ENCODE measurements around the gene USP15. TPM values are rescaled to one million over a fixed set of nuclear protein-coding genes. Genes with fewer than 3 reads are reported as not detected.

The USP15 gene
- total and polyA plus RNA-seq, 7 experiments from 2014 or later: 72.5 to 224 (median 175) TPM

DNA sequence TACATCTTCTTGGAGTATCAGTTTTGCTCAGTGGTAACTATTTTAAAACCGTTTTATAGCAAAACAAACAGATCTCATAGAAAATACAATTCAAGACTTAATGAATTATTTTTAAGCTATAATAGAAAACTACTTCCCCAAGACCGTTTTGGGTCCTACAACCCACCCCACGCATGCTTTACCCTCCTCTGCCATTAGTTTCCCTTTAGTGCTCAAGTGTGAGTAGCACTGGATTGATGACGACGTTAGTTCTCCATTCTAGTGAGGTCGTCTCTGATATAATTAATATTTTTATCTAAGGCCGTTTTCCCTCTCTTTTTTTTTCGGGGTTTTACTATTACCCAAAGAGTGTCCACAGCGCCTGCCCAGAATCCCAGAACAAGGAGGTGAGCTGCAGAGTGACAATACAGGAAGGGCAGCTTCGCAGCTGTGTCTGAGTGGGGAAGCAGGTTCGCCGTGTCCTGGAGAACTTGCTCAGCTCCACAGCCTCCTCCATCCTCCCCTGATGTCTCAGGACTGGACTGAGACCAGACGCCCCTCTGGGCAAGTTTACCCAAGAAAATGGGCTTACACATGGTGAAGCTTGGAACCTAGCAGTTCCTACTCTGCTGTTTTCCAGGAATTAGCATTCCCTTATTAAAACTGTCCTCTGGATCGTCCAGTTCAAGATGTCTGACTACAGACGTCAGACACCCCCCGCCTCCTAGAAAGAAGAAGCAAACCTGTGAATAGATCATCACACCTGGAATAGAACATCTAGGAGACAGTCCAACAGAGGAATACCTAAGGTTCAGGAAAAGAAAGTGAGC, 174.5 kb downstream of the USP15 start:
- peaks cover 9 to 24% (median 18%) of the 10 kb centered on the region in 7 donors for H3K4me1 Mint-ChIP-seq
- H3K27ac Mint-ChIP-seq: peak overlapping the region in 2 of 9 donors; percentile 36 to 71
- H3K27me3 ChIP-seq (ENCODE audit: control insufficient read depth in 2 of 2, insufficient read depth in 2 of 2, low read length in 2 of 2): no peaks in the 10 kb centered on the region
- H3K9me3 Mint-ChIP-seq: no peaks in the 10 kb centered on the region
- no peaks in the 10 kb centered on the region for H3K36me3 ChIP-seq (ENCODE audit: control insufficient read depth in 2 of 3, insufficient read depth in 3 of 3, low read length in 3 of 3)
- H3K4me3 ChIP-seq (ENCODE audit: low read length): peak overlapping the region; percentile 71
- no peaks in the 10 kb centered on the region for H3K36me3 Mint-ChIP-seq
- CTCF ChIA-PET: interaction anchor here (0.5 to 5.7 kb wide), 7 partner anchors 9 to 379 kb away, joined by 3 to 59 read pairs (median 4); no protein-coding TSS in a partner anchor
- POLR2A ChIA-PET: interaction anchor here (0.7 kb wide), 1 partner anchor 51 kb away, joined by 4 read pairs; no protein-coding TSS in a partner anchor
- H3K27ac ChIP-seq (ENCODE audit: low read depth, low read length): no peak overlapping the region
- H3K4me1 ChIP-seq (ENCODE audit: control insufficient read depth in 2 of 2, insufficient read depth in 2 of 2, low read length in 2 of 2): peaks cover 9 to 10% of the 10 kb centered on the region in 2 donors
- intact Hi-C loops (cut with micrococcal nuclease): loop anchor here in 1 of 2 donors (5.0 kb wide), 1 partner anchor 638 kb away; no protein-coding TSS in a partner anchor
- H3K27me3 Mint-ChIP-seq: peaks cover 23 to 73% (median 31%) of the 10 kb centered on the region in 5 donors
- H3K9me3 ChIP-seq (ENCODE audit: control insufficient read depth in 2 of 3, low read length in 3 of 3): no peaks in the 10 kb centered on the region
- H3K4me3 Mint-ChIP-seq: peak overlapping the region; percentile 79 to 93 (median 89)
- DNase-seq (no peak), ATAC-seq (peak; percentile 50)

DNA sequence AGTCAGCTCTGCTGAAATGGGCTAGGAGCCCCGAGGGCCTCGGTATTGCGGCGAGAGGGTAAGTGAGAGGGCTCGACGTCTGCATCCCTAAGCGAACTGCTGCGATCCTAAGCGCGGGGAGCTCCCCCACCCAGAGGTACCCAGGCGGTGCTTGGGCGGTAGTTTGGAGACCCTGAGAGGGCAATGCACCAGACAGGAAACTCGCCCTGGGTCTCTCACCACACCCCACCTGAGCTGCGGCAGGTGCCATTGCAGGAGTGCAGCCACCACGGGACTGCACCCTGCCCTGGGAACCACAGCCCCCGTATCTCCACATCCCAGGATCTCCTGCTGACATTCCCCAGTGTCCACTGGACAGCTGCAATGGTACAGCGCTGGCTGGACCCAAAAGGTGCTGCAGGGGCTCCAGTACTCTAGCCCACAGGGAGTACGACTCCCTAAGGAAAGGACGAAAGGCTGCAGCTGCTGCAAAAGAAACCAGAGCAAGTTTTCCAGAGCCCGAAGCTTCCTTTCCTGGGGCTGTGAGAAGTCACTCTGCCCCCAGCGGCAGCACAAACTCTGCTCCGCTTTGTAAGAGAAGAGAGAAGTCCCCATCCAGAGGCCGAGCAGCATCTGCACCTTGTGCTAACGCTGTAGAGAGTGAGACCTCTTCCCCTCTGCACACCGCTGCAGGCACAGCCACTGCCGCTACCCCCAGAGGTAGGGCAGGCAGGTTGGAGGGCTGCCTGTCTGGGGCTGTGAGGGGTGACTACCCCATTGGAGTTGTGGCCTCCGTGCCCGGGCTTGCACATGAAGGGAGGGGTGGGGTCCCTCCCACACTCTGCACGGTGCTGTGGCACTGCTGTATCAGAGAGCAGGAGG, 175.3 kb downstream of the USP15 start:
- H3K9me3 ChIP-seq (ENCODE audit: control insufficient read depth in 2 of 3, low read length in 3 of 3): no peaks in the 10 kb centered on the region
- no peaks in the 10 kb centered on the region for H3K36me3 Mint-ChIP-seq
- POLR2A ChIA-PET: interaction anchor here (0.7 kb wide), 1 partner anchor 50 kb away, joined by 4 read pairs; no protein-coding TSS in a partner anchor
- H3K4me1 Mint-ChIP-seq: peaks cover 9 to 24% (median 18%) of the 10 kb centered on the region in 7 donors
- H3K27ac Mint-ChIP-seq: peak overlapping the region in 3 of 9 donors; percentile 33 to 71 (median 36)
- ATAC-seq: peak; percentile 77
- no peaks in the 10 kb centered on the region for H3K36me3 ChIP-seq (ENCODE audit: control insufficient read depth in 2 of 3, insufficient read depth in 3 of 3, low read length in 3 of 3)
- H3K4me3 ChIP-seq (ENCODE audit: low read length): peak overlapping the region; percentile 71
- intact Hi-C loops (cut with micrococcal nuclease): loop anchor here in 1 of 2 donors (5.0 kb wide), 1 partner anchor 637 kb away; no protein-coding TSS in a partner anchor
- H3K4me3 Mint-ChIP-seq: peak overlapping the region; percentile 79 to 93 (median 89)
- CTCF ChIA-PET: interaction anchor here (0.6 to 5.7 kb wide), 6 partner anchors 8 to 378 kb away, joined by 3 to 59 read pairs (median 4); no protein-coding TSS in a partner anchor
- H3K27ac ChIP-seq (ENCODE audit: low read depth, low read length): no peak overlapping the region
- peaks cover 9 to 10% of the 10 kb centered on the region in 2 donors for H3K4me1 ChIP-seq (ENCODE audit: control insufficient read depth in 2 of 2, insufficient read depth in 2 of 2, low read length in 2 of 2)
- DNase-seq: peak; percentile 8 to 38 (median 26)
- no peaks in the 10 kb centered on the region for H3K27me3 ChIP-seq (ENCODE audit: control insufficient read depth in 2 of 2, insufficient read depth in 2 of 2, low read length in 2 of 2)
- no peaks in the 10 kb centered on the region for H3K9me3 Mint-ChIP-seq
- H3K27me3 Mint-ChIP-seq: peaks cover 19 to 67% (median 29%) of the 10 kb centered on the region in 5 donors

DNA sequence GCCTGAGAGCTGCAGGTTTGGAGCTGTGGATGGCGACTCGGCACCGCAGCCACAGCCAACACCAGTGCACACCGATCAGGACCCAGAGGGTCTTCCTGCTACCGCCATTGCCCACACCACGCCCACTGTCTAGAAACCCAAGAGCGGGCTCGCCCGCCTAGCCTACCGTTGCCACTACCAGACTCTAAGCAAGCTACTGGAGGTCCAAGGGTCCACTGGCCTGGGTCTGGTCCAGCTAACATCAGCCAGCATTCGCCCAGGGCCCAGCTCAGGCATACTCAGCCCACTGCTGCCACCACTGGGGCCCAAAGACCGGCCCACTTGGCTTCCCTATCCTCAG, 175.9 kb downstream of the USP15 start:
- H3K27ac Mint-ChIP-seq: no peak overlapping the region
- H3K36me3 ChIP-seq (ENCODE audit: control insufficient read depth in 2 of 3, insufficient read depth in 3 of 3, low read length in 3 of 3): no peaks in the 10 kb centered on the region
- no peaks in the 10 kb centered on the region for H3K27me3 ChIP-seq (ENCODE audit: control insufficient read depth in 2 of 2, insufficient read depth in 2 of 2, low read length in 2 of 2)
- DNase-seq: no peak
- peaks cover 0 to 3% (median 0%) of the 10 kb centered on the region in 11 donors for H3K9me3 Mint-ChIP-seq
- H3K4me1 ChIP-seq (ENCODE audit: control insufficient read depth in 2 of 2, insufficient read depth in 2 of 2, low read length in 2 of 2): peaks cover 9 to 10% of the 10 kb centered on the region in 2 donors
- H3K4me1 Mint-ChIP-seq: peaks cover 9 to 24% (median 18%) of the 10 kb centered on the region in 7 donors
- H3K27me3 Mint-ChIP-seq: peaks cover 16 to 64% (median 25%) of the 10 kb centered on the region in 5 donors
- peaks cover 0 to 4% (median 0%) of the 10 kb centered on the region in 5 donors for H3K36me3 Mint-ChIP-seq
- no peak overlapping the region for H3K4me3 ChIP-seq (ENCODE audit: low read length)
- no peak overlapping the region for H3K27ac ChIP-seq (ENCODE audit: low read depth, low read length)
- no peaks in the 10 kb centered on the region for H3K9me3 ChIP-seq (ENCODE audit: control insufficient read depth in 2 of 3, low read length in 3 of 3)
- CTCF ChIA-PET: interaction anchor here (2.6 to 5.7 kb wide), 3 partner anchors 30 to 377 kb away, joined by 9 to 59 read pairs (median 11); partner anchors contain the start of gene MON2
- intact Hi-C loops (cut with micrococcal nuclease): loop anchor here in 1 of 2 donors (5.0 kb wide), 1 partner anchor 636 kb away; no protein-coding TSS in a partner anchor
- POLR2A ChIA-PET: no interaction called here
- no peak for ATAC-seq
- peak overlapping the region; percentile 41 to 93 (median 89) for H3K4me3 Mint-ChIP-seq

DNA sequence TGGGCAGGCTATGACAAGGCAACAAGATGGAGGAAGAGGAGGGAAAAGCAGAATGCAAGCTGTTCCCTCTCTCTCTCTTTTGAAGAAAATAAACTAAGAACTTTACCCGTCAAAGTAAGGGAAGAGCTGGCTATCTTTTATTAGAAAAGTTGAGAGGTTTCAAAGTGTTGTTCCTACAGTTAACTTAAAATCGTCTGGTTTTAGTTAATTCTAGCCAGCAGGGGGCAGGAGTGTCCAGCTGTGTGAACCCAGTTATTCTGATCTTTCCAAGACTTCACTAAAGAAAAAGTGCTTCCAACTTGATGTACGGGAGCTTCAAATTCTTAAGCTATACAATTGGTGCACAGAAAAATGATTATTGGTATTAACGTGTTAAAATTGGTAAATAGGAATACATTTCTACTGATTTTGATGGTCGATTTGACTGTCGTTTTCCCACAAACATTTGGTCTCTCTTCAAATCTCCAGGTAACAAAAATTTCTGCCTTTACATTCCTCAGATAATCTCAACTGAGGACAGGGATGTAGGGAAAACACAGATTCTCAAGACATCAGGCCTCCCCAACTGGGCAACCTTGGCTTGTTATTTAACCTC, 178.0 kb downstream of the USP15 start:
- peaks cover 9 to 24% (median 18%) of the 10 kb centered on the region in 7 donors for H3K4me1 Mint-ChIP-seq
- H3K4me3 Mint-ChIP-seq: no peak overlapping the region
- peaks cover 0 to 4% (median 3%) of the 10 kb centered on the region in 5 donors for H3K36me3 Mint-ChIP-seq
- POLR2A ChIA-PET: no interaction called here
- Histone ChIP-seq H3K9me3 (ENCODE audit: control insufficient read depth in 2 of 3, low read length in 3 of 3) (peaks cover 0 to under 1% (median 0%) of the 10 kb centered on the region in 3 experiments), H3K27me3 (ENCODE audit: control insufficient read depth in 2 of 2, insufficient read depth in 2 of 2, low read length in 2 of 2) (no peaks in the 10 kb centered on the region), H3K36me3 (ENCODE audit: control insufficient read depth in 2 of 3, insufficient read depth in 3 of 3, low read length in 3 of 3) (no peaks in the 10 kb centered on the region), H3K4me1 (ENCODE audit: control insufficient read depth in 2 of 2, insufficient read depth in 2 of 2, low read length in 2 of 2) (peaks cover 9 to 10% of the 10 kb centered on the region in 2 donors), H3K4me3 (ENCODE audit: low read length) (no peak overlapping the region), H3K27ac (ENCODE audit: low read depth, low read length) (no peak overlapping the region)
- intact Hi-C loops (cut with micrococcal nuclease): loop anchor here (1.0 to 5.0 kb wide), 9 partner anchors 28 to 634 kb away; partner anchors contain the start of gene MON2 (in 1 of the 2)
- DNase-seq (peak in 8 of 9 donors; percentile 19 to 63 (median 42)), ATAC-seq (peak; percentile 52)
- H3K27ac Mint-ChIP-seq: no peak overlapping the region
- H3K9me3 Mint-ChIP-seq: peaks cover 0 to 24% (median 10%) of the 10 kb centered on the region in 11 donors
- H3K27me3 Mint-ChIP-seq: peaks cover 15 to 57% (median 22%) of the 10 kb centered on the region in 5 donors
- CTCF ChIA-PET: interaction anchor here (0.6 to 5.7 kb wide), 13 partner anchors 11 to 375 kb away, joined by 3 to 59 read pairs (median 4); partner anchors contain the start of gene MON2

DNA sequence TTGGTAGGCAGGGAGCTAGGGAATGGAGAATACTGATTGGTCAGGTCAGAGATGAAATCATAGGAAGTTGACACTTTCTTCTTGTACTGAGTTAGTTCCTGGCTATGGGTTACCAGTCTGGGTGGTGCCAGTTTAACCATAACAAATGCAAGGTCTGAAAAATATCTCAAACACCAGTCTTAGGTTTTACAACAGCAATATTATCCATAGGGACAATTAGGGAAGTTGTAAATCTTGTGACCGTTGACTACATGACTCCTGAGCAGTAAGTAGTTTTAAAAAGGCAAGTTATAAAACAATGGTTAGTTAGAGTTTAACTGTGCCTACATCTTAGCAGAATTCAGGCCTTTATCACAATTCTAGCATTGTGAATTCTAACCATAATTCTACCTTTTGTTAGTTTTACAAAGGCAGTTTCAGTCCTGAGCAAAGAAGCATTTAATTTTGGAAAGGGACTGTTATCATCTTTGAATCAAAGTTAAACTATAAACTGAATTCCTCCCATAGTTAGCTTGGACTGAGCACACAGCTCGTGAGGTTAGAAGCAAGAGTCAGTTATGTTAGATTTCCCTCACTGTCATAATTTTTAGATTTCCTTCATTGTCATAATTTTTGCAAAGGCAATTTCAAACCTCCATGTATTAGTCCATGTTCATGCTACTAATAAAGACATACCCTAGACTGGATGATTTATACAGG, 186.7 kb downstream of the USP15 start:
- Mint-ChIP-seq H3K4me3 (no peak overlapping the region), H3K36me3 (peaks cover 0 to 5% (median 4%) of the 10 kb centered on the region in 5 donors)

More for the DNA sequence above, 186.7 kb downstream of the USP15 start:
- Histone ChIP-seq H3K27ac (ENCODE audit: low read depth, low read length) (no peak overlapping the region), H3K27me3 (ENCODE audit: control insufficient read depth in 2 of 2, insufficient read depth in 2 of 2, low read length in 2 of 2) (no peaks in the 10 kb centered on the region), H3K9me3 (ENCODE audit: control insufficient read depth in 2 of 3, low read length in 3 of 3) (peaks cover 0 to 7% (median 0%) of the 10 kb centered on the region in 3 experiments), H3K36me3 (ENCODE audit: control insufficient read depth in 2 of 3, insufficient read depth in 3 of 3, low read length in 3 of 3) (no peaks in the 10 kb centered on the region), H3K4me3 (ENCODE audit: low read length) (no peak overlapping the region), H3K4me1 (ENCODE audit: control insufficient read depth in 2 of 2, insufficient read depth in 2 of 2, low read length in 2 of 2) (no peaks in the 10 kb centered on the region)
- CTCF ChIA-PET: interaction anchor here (1.1 kb wide), 1 partner anchor 12 kb away, joined by 3 read pairs; no protein-coding TSS in a partner anchor
- DNase-seq (no peak), ATAC-seq (no peak)
- POLR2A ChIA-PET: no interaction called here
- Mint-ChIP-seq H3K27ac (no peak overlapping the region), H3K4me1 (no peaks in the 10 kb centered on the region), H3K27me3 (peaks cover 0 to 30% (median 0%) of the 10 kb centered on the region in 5 donors), H3K9me3 (peaks cover 0 to 50% (median 25%) of the 10 kb centered on the region in 11 donors)
- intact Hi-C loops (cut with micrococcal nuclease): no loop called here

Measured in naive thymus-derived CD4-positive, alpha-beta T cell (primary cell).